ENCODE measurements around the gene CLPSL1. TPM values are rescaled to one million over a fixed set of nuclear protein-coding genes. Genes with fewer than 3 reads are reported as not detected.

Gene CLPSL1
- total RNA-seq, result not detected in 2 replicates

GRCh38 chr6:35780719-35781118, at the start of gene CLPSL1:
Gene CLPSL1 (plus strand): TSS chr6:35781019. CDS start chr6:35781111, 92 bp downstream.

DNA sequence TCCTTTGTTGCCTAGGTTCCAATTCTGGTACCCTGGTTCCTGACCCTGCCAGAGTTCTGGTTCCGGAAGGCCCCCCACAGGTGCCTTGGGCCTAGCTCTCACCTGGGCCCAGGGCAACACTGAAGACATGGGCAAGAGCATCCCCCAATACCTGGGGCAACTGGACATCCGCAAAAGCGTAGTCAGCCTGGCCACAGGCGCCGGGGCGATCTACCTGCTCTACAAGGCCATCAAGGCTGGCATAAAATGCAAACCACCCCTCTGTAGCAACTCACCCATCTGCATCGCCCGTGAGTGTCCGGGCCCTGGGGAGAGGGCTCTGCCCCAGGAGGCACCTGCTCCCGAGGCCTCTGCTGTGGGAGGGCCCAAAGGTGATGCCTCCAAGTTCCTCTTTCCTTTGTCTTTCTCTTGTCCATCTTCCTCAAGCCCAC, 43.8 kb upstream of the CLPSL1 start, which contains the start of gene ARMC12:
Gene ARMC12, plus strand, starts transcription at position 51 of the 431 bp plus-strand sequence. Its CDS starts 77 bp downstream, at position 128.

DNA sequence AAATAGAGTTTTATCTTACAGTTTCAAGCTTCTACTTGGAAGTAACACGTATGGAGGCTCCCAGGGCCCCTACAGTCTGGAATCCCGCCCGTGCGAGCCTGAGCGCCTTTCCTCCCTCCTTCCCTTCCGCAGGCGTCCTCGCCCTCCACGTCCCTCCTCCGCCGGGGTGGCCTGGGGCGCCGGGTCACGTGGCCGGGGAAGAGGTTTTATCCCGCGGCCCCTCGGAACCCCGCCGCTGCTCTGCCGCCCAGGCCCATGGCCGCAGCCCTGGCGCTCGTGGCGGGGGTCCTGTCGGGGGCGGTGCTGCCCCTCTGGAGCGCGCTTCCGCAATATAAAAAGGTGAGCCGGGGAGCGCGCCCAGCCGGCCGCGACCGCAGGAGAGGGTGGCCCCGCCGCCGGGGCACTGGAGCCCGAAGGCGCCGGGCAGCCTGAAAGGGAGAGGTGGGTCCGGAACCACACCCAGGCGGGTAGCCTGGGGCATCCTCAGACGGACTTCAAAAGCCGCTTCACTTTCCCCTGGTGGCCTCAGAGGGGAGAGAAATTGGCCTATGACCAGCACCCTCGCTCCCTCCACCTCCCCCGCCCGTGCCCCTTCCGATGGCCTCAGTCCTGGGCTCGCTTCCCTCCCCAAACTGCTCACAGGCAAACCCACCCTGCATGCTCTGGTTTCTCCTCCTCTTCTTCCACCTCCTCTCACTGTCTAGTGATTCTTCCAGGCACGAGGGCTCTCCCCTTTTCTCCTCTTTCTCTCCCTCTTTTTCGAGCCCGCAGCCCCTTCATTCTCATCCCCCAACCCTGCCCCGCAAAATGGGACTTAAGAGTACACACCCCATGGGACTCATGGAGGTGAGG, 4.2 kb upstream of the CLPSL1 start, which contains the start of gene CLPSL2:
Gene CLPSL2, plus strand, starts transcription at position 235 of the 852 bp plus-strand sequence. Its CDS starts 21 bp downstream, at position 256.

GRCh38 chr6:35804996-35805736, 24.3 kb downstream of the CLPSL1 start, which contains the start of gene LHFPL5:
Gene LHFPL5 (plus strand): TSS chr6:35805352. CDS start chr6:35805671, 319 bp downstream.

Other genes starting within 250 kb of the CLPSL1 start
- gene FKBP5, start 92.1 kb upstream of the CLPSL1 start, total RNA-seq, result 1.8 and 8.9 TPM in 2 replicates
- 0.30 and 0.42 TPM in 2 replicates for gene ARMC12, start 44.0 kb upstream of the CLPSL1 start, total RNA-seq
- not detected in 2 replicates for gene CLPSL2, start 4.4 kb upstream of the CLPSL1 start, total RNA-seq
- not detected in 2 replicates for gene CLPS, start 16.3 kb downstream of the CLPSL1 start, total RNA-seq
- not detected in 2 replicates for gene LHFPL5, start 24.3 kb downstream of the CLPSL1 start, total RNA-seq
- gene SRPK1, start 140.1 kb downstream of the CLPSL1 start, total RNA-seq, result 59.1 and 107 TPM in 2 replicates
- 0.05 TPM in 1 of 2 replicates, not detected in the other for gene SLC26A8, start 243.6 kb downstream of the CLPSL1 start, total RNA-seq
- 48.4 and 60.3 TPM in 2 replicates for gene MAPK14, start 246.8 kb downstream of the CLPSL1 start, total RNA-seq

Data from smooth muscle cell of the umbilical artery (primary cell).